ENCODE data around the gene ZNF365. TPM values are rescaled to one million over a fixed set of nuclear protein-coding genes. Genes with fewer than 3 reads are reported as not detected.

The ZNF365 gene
- total and polyA plus RNA-seq, 2 experiments from 2014 or later = 0.60 to 0.93 TPM

DNA sequence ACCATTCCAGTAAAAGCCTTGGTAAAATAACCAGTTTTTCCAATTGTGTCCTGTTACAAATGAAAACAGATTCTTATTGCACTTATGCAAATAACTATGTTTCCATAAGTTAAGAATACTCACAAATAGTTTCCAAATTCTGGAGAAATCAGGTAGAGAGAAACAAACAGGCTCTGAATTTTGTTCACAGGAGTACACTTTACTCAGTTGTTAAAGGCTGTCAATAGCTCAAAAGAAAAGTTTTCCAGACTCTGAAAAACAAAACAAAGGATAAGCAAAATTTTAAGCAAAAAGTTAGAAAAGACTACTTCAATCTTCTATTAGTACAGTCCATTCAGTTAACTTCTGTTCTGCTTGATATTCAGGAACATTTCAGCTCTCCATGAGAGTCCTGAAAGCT, 32.8 kb upstream of the ZNF365 start:
- no peaks in the 10 kb centered on the region for H3K27me3 ChIP-seq
- no peaks in the 10 kb centered on the region for H3K9me2 ChIP-seq (replicated peaks; ENCODE audit: insufficient read depth)
- no peaks in the 10 kb centered on the region for H3K4me1 ChIP-seq (ENCODE audit: insufficient read depth)
- H2AFZ ChIP-seq = no peak overlapping the region
- DNase-seq (ENCODE audit: low spot score) = no peak
- no peak for TF ChIP-seq EZH2 (IDR thresholded peaks at IDR 0.05; ENCODE audit: borderline replicate concordance)
- no peak for TF ChIP-seq EZH2phosphoT487 (IDR thresholded peaks at IDR 0.05; ENCODE audit: low read depth, severe bottlenecking, unreplicated experiment)
- TF ChIP-seq, protein P1, sequence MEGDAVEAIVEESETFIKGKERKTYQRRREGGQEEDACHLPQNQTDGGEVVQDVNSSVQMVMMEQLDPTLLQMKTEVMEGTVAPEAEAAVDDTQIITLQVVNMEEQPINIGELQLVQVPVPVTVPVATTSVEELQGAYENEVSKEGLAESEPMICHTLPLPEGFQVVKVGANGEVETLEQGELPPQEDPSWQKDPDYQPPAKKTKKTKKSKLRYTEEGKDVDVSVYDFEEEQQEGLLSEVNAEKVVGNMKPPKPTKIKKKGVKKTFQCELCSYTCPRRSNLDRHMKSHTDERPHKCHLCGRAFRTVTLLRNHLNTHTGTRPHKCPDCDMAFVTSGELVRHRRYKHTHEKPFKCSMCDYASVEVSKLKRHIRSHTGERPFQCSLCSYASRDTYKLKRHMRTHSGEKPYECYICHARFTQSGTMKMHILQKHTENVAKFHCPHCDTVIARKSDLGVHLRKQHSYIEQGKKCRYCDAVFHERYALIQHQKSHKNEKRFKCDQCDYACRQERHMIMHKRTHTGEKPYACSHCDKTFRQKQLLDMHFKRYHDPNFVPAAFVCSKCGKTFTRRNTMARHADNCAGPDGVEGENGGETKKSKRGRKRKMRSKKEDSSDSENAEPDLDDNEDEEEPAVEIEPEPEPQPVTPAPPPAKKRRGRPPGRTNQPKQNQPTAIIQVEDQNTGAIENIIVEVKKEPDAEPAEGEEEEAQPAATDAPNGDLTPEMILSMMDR (IDR thresholded peaks at IDR 0.05; ENCODE audit: poor library complexity) = no peak
- H4K20me1 ChIP-seq (ENCODE audit: insufficient read depth, poor library complexity, severe bottlenecking) = no peaks in the 10 kb centered on the region
- no peaks in the 10 kb centered on the region for H3K79me2 ChIP-seq
- H3K36me3 ChIP-seq (replicated peaks; ENCODE audit: insufficient read depth, low read depth) = no peaks in the 10 kb centered on the region
- H3K27ac ChIP-seq = no peak overlapping the region
- no peak overlapping the region for H3K4me3 ChIP-seq
- no peak overlapping the region for H3K4me2 ChIP-seq
- H3K9me3 ChIP-seq (ENCODE audit: low read depth) = no peaks in the 10 kb centered on the region

DNA sequence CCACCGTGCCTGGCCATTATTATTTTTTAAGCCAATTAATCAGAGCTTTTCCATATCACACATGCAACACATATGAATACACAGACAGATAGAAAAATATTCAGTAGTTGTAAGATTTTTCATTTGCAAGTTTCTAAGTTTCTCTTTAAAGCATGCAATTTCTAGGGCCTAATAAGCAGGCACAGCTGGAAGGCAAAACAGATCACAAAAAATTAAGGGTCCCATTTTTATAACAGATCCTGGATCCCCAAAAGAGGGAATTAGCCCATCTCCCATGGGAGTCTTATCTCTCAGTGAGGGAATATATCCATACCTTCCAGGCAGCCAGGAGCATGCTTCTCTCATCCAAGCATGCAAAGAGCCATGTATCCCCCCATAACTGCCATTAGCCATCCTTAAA, 31.2 kb upstream of the ZNF365 start:
- no peak overlapping the region for H3K4me2 ChIP-seq
- H3K27me3 ChIP-seq = no peaks in the 10 kb centered on the region
- H3K9me3 ChIP-seq (ENCODE audit: low read depth) = no peaks in the 10 kb centered on the region
- H3K79me2 ChIP-seq = no peaks in the 10 kb centered on the region
- TF ChIP-seq EZH2 (IDR thresholded peaks at IDR 0.05; ENCODE audit: borderline replicate concordance) (no peak), EZH2phosphoT487 (IDR thresholded peaks at IDR 0.05; ENCODE audit: low read depth, severe bottlenecking, unreplicated experiment) (no peak)
- TF ChIP-seq, protein P1 (IDR thresholded peaks at IDR 0.05; ENCODE audit: poor library complexity) = no peak
- no peaks in the 10 kb centered on the region for H3K9me2 ChIP-seq (replicated peaks; ENCODE audit: insufficient read depth)
- no peaks in the 10 kb centered on the region for H3K36me3 ChIP-seq (replicated peaks; ENCODE audit: insufficient read depth, low read depth)
- no peaks in the 10 kb centered on the region for H3K4me1 ChIP-seq (ENCODE audit: insufficient read depth)
- DNase-seq (ENCODE audit: low spot score) = no peak
- H3K4me3 ChIP-seq = no peak overlapping the region
- WGBS (ENCODE audit: low lambda C conversion rate, missing lambda C conversion rate) = 100% methylated on average over 1 of the region's 1 CpG
- H3K27ac ChIP-seq = no peak overlapping the region
- H2AFZ ChIP-seq = no peak overlapping the region
- no peaks in the 10 kb centered on the region for H4K20me1 ChIP-seq (ENCODE audit: insufficient read depth, poor library complexity, severe bottlenecking)

DNA sequence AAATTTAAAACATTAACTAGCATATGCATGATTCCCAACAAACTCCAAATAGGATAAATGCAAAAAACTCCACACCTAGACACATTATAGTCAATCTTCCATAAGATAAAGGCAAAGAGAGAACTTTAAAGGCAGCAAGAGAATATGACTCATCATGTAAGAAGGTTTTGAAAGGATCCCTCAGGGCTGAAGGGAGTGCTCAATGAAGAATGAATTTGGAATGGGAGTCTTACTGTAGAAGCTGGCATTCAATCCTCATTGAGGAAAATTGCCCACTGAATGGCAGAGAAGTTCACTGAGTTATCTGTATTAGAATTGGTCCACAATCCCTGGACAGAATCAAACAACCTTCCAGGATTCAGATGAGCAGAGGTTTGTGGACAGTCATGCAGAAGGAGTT, 26.1 kb upstream of the ZNF365 start:
- peaks cover 3% of the 10 kb centered on the region for H3K9me3 ChIP-seq (ENCODE audit: low read depth)

More for the DNA sequence above, 26.1 kb upstream of the ZNF365 start:
- Histone ChIP-seq H3K27ac (no peak overlapping the region), H3K4me3 (no peak overlapping the region), H4K20me1 (ENCODE audit: insufficient read depth, poor library complexity, severe bottlenecking) (no peaks in the 10 kb centered on the region), H3K27me3 (no peaks in the 10 kb centered on the region), H3K9me2 (replicated peaks; ENCODE audit: insufficient read depth) (no peaks in the 10 kb centered on the region), H3K4me2 (no peak overlapping the region), H3K4me1 (ENCODE audit: insufficient read depth) (no peaks in the 10 kb centered on the region), H3K79me2 (no peaks in the 10 kb centered on the region), H3K36me3 (replicated peaks; ENCODE audit: insufficient read depth, low read depth) (no peaks in the 10 kb centered on the region), H2AFZ (no peak overlapping the region)
- no peak for DNase-seq (ENCODE audit: low spot score)
- TF ChIP-seq, protein P1 (IDR thresholded peaks at IDR 0.05; ENCODE audit: poor library complexity) = no peak
- no peak for TF ChIP-seq EZH2 (IDR thresholded peaks at IDR 0.05; ENCODE audit: borderline replicate concordance)
- TF ChIP-seq EZH2phosphoT487 (IDR thresholded peaks at IDR 0.05; ENCODE audit: low read depth, severe bottlenecking, unreplicated experiment) = no peak

Measured in hepatocyte (in vitro differentiated cells).